Astrocyte (in vitro differentiated cells and primary cell): ENCODE results near the gene SNX11. TPM values are rescaled to one million over a fixed set of nuclear protein-coding genes. Genes with fewer than 3 reads are reported as not detected.

Experiments
- DNase-seq: peaks from one replicate; pipeline ENCODE4 v3.0.0-alpha.2; 2010; ENCODE audit warnings: low read depth
- FAIRE-seq: peaks from 2 replicates; lab custom pipeline; 2011; peaks lifted over from hg19 to GRCh38; lab: Jason Lieb, UNC
- H2AFZ ChIP-seq: 2 replicates; pipeline ENCODE4 v1.6.0; 2012; ENCODE audit warnings: low read depth, low read length, inconsistent platforms
- H3K27ac ChIP-seq: 2 replicates; pipeline ENCODE4 v1.5.1; 2011; ENCODE audit warnings: low read depth, low read length, inconsistent platforms
- H3K27me3 ChIP-seq: 2 replicates; pipeline ENCODE4 v1.6.0; 2011; ENCODE audit warnings: low read length, inconsistent platforms; ENCODE audit not compliant: insufficient read depth
- H3K36me3 ChIP-seq: 2 replicates; pipeline ENCODE4 v1.5.1; 2011; ENCODE audit warnings: low read length, inconsistent platforms; ENCODE audit not compliant: insufficient read depth
- H3K4me1 ChIP-seq: 2 replicates; pipeline ENCODE4 v1.5.1; 2011; ENCODE audit warnings: low read length, inconsistent platforms; ENCODE audit not compliant: insufficient read depth
- H3K4me2 ChIP-seq: 2 replicates; pipeline ENCODE4 v1.6.0; 2012; ENCODE audit warnings: low read length, inconsistent platforms
- H3K4me3 ChIP-seq: 2 replicates; pipeline ENCODE4 v1.5.1; 2011; ENCODE audit warnings: low read depth, mild to moderate bottlenecking, low read length, inconsistent platforms; ENCODE audit not compliant: insufficient read depth
- H3K79me2 ChIP-seq: 2 replicates; pipeline ENCODE4 v1.6.0; 2012; ENCODE audit warnings: mild to moderate bottlenecking, low read length, inconsistent platforms; ENCODE audit not compliant: insufficient read depth
- H3K9ac ChIP-seq: 2 replicates; pipeline ENCODE4 v1.6.0; 2012; ENCODE audit warnings: mild to moderate bottlenecking, low read length, inconsistent platforms
- H3K9me3 ChIP-seq: 2 replicates; pipeline ENCODE4 v1.5.1; 2012; ENCODE audit warnings: low read depth, mild to moderate bottlenecking, low read length, inconsistent platforms; ENCODE audit not compliant: insufficient read depth
- H4K20me1 ChIP-seq: 2 replicates; pipeline ENCODE4 v1.6.0; 2012; ENCODE audit warnings: low read length, inconsistent platforms; ENCODE audit not compliant: insufficient read depth
- H3K27ac Mint-ChIP-seq: one replicate; pipeline ENCODE4 v1.8.0; 2021; ENCODE audit warnings: mild to moderate bottlenecking, mixed read lengths; ENCODE audit not compliant: unreplicated experiment
- H3K27me3 Mint-ChIP-seq: one replicate; pipeline ENCODE4 v1.8.0; 2021; ENCODE audit warnings: low read depth, mixed read lengths; ENCODE audit not compliant: unreplicated experiment
- H3K36me3 Mint-ChIP-seq: one replicate; pipeline ENCODE4 v1.8.0; 2021; ENCODE audit warnings: low read depth, mixed read lengths; ENCODE audit not compliant: unreplicated experiment
- H3K4me1 Mint-ChIP-seq: one replicate; pipeline ENCODE4 v1.8.0; 2021; ENCODE audit warnings: low read depth, mixed read lengths; ENCODE audit not compliant: unreplicated experiment
- H3K4me3 Mint-ChIP-seq: one replicate; pipeline ENCODE4 v1.8.0; 2021; ENCODE audit warnings: mild to moderate bottlenecking, moderate library complexity, mixed read lengths; ENCODE audit not compliant: unreplicated experiment
- H3K9me3 Mint-ChIP-seq: one replicate; pipeline ENCODE4 v1.8.0; 2021; ENCODE audit warnings: mild to moderate bottlenecking, mixed read lengths; ENCODE audit not compliant: unreplicated experiment
- CTCF ChIP-seq: IDR thresholded peaks from 2 replicates; pipeline ENCODE4 v1.5.1; 2011; ENCODE audit warnings: low read depth, mild to moderate bottlenecking, inconsistent platforms, low read length, moderate library complexity; ENCODE audit not compliant: insufficient read depth
- EZH2 ChIP-seq: IDR thresholded peaks from 2 replicates; pipeline ENCODE4 v1.6.1; 2012; ENCODE audit warnings: mild to moderate bottlenecking, low read length, inconsistent platforms; ENCODE audit not compliant: insufficient read depth
- total RNA-seq: library from RNA; stranded (reverse); gene quantifications from 2 replicates; pipeline ENCODE4 v1.2.1, GENCODE V29; 2021

The SNX11 gene
- total RNA-seq, 1 donor from 2014 or later: 33.3 TPM

DNA sequence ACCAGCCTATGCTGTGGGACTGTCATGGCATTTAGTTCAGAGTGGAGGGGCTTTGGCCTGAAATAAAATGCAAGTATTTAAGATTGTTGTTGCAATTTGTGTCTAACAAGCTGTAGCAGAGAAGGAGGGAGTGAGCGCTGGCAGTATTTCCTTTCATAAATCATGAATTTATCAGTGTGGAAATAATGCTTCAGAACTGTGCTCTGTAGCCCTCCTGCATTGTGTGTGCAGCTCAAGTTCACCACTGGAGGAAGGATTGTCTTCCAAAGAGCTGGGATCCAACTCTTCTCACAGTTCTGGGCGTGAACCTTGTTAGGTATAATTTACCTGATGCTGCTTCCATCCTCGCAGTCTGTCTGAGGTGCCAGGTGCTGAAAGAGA is 15.1 kb downstream of the SNX11 start:
- peaks cover 5% of the 10 kb centered on the region for H3K4me1 ChIP-seq
- Mint-ChIP-seq H3K4me3 (no peak overlapping the region), H3K27me3 (no peaks in the 10 kb centered on the region), H3K27ac (no peak overlapping the region), H3K36me3 (peaks cover 9% of the 10 kb centered on the region), H3K9me3 (no peaks in the 10 kb centered on the region), H3K4me1 (peaks cover 6% of the 10 kb centered on the region)
- H2AFZ ChIP-seq: no peak overlapping the region
- H3K36me3 ChIP-seq: peaks cover 34% of the 10 kb centered on the region
- no peak overlapping the region for H3K27ac ChIP-seq
- DNase-seq (no peak), FAIRE-seq (no peak)
- no peaks in the 10 kb centered on the region for H3K79me2 ChIP-seq
- no peak overlapping the region for H3K4me3 ChIP-seq
- peaks cover 5% of the 10 kb centered on the region for H4K20me1 ChIP-seq
- no peaks in the 10 kb centered on the region for H3K27me3 ChIP-seq
- no peaks in the 10 kb centered on the region for H3K9me3 ChIP-seq
- no peak overlapping the region for H3K4me2 ChIP-seq
- no peak overlapping the region for H3K9ac ChIP-seq
- TF ChIP-seq EZH2 (no peak), CTCF (no peak)

DNA sequence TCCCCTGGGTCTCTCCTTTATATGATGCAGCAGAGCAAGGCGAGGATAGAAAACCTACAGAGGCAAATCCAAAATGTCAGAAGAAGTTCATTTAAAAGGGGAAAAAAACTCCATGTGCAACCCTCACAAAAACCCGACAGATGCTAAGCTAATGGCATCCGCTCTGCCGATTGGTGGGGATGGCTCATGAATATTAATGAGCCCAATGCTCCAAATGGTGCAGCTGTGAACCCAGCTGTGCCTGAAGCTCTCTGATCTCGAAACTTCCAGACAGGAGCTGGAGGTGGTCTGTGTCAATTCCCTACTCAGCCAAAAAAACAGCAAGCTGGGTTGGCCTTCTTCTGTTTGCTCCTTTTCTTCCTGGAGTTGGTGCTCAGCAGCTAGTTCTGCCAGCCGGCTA is 15.5 kb downstream of the SNX11 start:
- Histone ChIP-seq H3K27me3 (no peaks in the 10 kb centered on the region), H3K9me3 (no peaks in the 10 kb centered on the region), H3K4me2 (no peak overlapping the region), H3K27ac (no peak overlapping the region), H3K4me1 (peaks cover 7% of the 10 kb centered on the region), H3K36me3 (peaks cover 30% of the 10 kb centered on the region), H3K4me3 (no peak overlapping the region), H3K9ac (no peak overlapping the region), H2AFZ (no peak overlapping the region), H4K20me1 (peaks cover 5% of the 10 kb centered on the region), H3K79me2 (no peaks in the 10 kb centered on the region)
- TF ChIP-seq EZH2 (no peak), CTCF (no peak)
- Mint-ChIP-seq H3K9me3 (no peaks in the 10 kb centered on the region), H3K4me3 (no peak overlapping the region), H3K36me3 (peaks cover 9% of the 10 kb centered on the region), H3K27ac (no peak overlapping the region), H3K27me3 (no peaks in the 10 kb centered on the region), H3K4me1 (peaks cover 6% of the 10 kb centered on the region)
- FAIRE-seq (no peak), DNase-seq (no peak)

- Histone ChIP-seq H3K79me2 (no peaks in the 10 kb centered on the region), H2AFZ (no peak overlapping the region), H3K4me2 (no peak overlapping the region), H3K4me1 (peaks cover 7% of the 10 kb centered on the region), H3K9ac (no peak overlapping the region), H3K9me3 (no peaks in the 10 kb centered on the region), H3K27me3 (no peaks in the 10 kb centered on the region), H3K4me3 (no peak overlapping the region), H4K20me1 (peaks cover 5% of the 10 kb centered on the region), H3K36me3 (peaks cover 26% of the 10 kb centered on the region), H3K27ac (no peak overlapping the region)
- no peak for DNase-seq
- H3K4me1 Mint-ChIP-seq: peaks cover 6% of the 10 kb centered on the region
- no peak for FAIRE-seq
- no peaks in the 10 kb centered on the region for H3K9me3 Mint-ChIP-seq
- TF ChIP-seq EZH2 (no peak), CTCF (no peak)
- H3K27ac Mint-ChIP-seq: no peak overlapping the region
- H3K36me3 Mint-ChIP-seq: peaks cover 7% of the 10 kb centered on the region
- no peaks in the 10 kb centered on the region for H3K27me3 Mint-ChIP-seq
- H3K4me3 Mint-ChIP-seq: no peak overlapping the region
Observed at GRCh38 chr17:48123776-48124388, 16.3 kb downstream of the SNX11 start.
